Osteocyte (in vitro differentiated cells): ENCODE results near the gene CACNA2D3. TPM values are rescaled to one million over a fixed set of nuclear protein-coding genes. Genes with fewer than 3 reads are reported as not detected.

ENCODE experiments used
- total RNA-seq: library from RNA; stranded (reverse); gene quantifications from 2 replicates; pipeline ENCODE4 v1.2.1, GENCODE V29; 2021

Gene CACNA2D3
- total RNA-seq, 1 donor from 2014 or later: 0.46 TPM

Other genes starting within 250 kb of the CACNA2D3 start
- gene ACTR8, start 240.4 kb upstream of the CACNA2D3 start, total RNA-seq: 40.0 and 51.9 TPM in 2 replicates
- 31.6 and 32.8 TPM in 2 replicates for gene SELENOK, start 230.7 kb upstream of the CACNA2D3 start, total RNA-seq